Gastrocnemius medialis (tissue), 4 donors: ENCODE measurements around the gene MTLN.

Experiments
- POLR2A ChIP-seq, 2 donors: fragments of 450-650 bp; IDR thresholded peaks; one replicate each; pipeline ENCODE4 v1.6.1; 2017; ENCODE audit warnings: antibody characterized with exemption in 2 of 2, mild to moderate bottlenecking in 2 of 2, moderate library complexity in 2 of 2
- TF ChIP-seq, protein P1 (sequence below), 5 experiments: fragments of 450-650 bp in 3 of 5; fragments of 200-600 bp in 2 of 5; sonication (generic) in 2 of 5; IDR thresholded peaks in 4 of 5; conservative IDR thresholded peaks in 1 of 5; 1 replicate in 4 of 5; 2 replicates in 1 of 5; pipeline ENCODE4 v1.5.1; 2016 to 2019; ENCODE audit warnings: antibody characterized with exemption in 5 of 5, mild to moderate bottlenecking in 3 of 5, moderate library complexity in 3 of 5

DNA sequence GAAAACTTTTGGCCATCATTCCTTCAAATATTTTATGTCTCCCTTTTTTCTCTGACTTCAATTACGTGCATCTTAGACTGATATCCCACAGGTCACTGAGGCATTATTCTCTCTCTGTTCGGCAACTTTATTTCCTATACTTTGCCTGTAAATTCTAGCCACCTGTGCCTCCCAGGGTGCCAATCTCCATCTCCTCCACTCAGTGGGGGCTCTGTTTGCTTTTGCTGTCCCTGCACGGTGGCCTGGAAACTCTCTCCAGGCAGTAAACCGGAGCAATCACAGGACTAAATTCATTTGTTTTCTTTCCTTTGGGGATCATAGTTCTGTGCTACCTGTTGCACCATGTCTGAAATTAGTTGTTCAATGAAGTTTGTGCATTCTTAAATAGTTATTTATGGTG, 9.6 kb upstream of the MTLN start:
- TF ChIP-seq, protein P1, sequence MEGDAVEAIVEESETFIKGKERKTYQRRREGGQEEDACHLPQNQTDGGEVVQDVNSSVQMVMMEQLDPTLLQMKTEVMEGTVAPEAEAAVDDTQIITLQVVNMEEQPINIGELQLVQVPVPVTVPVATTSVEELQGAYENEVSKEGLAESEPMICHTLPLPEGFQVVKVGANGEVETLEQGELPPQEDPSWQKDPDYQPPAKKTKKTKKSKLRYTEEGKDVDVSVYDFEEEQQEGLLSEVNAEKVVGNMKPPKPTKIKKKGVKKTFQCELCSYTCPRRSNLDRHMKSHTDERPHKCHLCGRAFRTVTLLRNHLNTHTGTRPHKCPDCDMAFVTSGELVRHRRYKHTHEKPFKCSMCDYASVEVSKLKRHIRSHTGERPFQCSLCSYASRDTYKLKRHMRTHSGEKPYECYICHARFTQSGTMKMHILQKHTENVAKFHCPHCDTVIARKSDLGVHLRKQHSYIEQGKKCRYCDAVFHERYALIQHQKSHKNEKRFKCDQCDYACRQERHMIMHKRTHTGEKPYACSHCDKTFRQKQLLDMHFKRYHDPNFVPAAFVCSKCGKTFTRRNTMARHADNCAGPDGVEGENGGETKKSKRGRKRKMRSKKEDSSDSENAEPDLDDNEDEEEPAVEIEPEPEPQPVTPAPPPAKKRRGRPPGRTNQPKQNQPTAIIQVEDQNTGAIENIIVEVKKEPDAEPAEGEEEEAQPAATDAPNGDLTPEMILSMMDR (IDR thresholded peaks at IDR 0.05 in 4 of 5, conservative IDR thresholded peaks at IDR 0.05 in 1 of 5): no peak
- TF ChIP-seq POLR2A (IDR thresholded peaks at IDR 0.05): no peak
